GM12892 (cell line): Measurements from ENCODE around the gene PLEKHM3.

Experiments used
- POLR2A ChIP-seq: IDR thresholded peaks from 2 replicates; pipeline ENCODE4 v1.6.1; 2011; ENCODE audit warnings: low read depth, low read length, control low read depth
- TAF1 ChIP-seq: IDR thresholded peaks from 2 replicates; pipeline ENCODE4 v1.6.1; 2011; ENCODE audit warnings: low read depth, mild to moderate bottlenecking, control low read depth, low read length, borderline replicate concordance

DNA sequence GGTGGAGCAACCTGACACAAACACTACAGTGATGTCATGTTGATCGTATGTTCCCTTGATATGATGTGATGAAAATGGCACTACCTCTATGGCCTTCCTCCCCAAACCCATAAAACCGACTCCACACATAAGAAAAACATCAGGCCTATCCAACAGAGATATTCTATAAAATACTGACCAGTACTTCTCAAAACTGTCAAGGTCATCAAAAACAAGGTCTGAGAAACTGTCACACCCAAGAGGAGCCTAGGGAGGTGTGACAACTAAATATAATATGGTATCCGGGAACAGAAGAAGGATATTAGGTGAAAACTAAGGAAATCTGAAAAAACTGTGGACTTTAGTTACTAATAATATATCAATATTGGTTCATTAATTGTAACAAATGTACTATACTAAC is 169.7 kb downstream of the PLEKHM3 start:
- TF ChIP-seq POLR2A (no peak), TAF1 (no peak)
